Central memory CD8-positive, alpha-beta T cell (primary cell): ENCODE measurements around the gene SP110.
A peak's percentile ranks its signal among the peaks of the same experiment; 100 is the strongest.
"Not testable (repeated sequence)": the region's sequence is repeated elsewhere in the genome, so short reads cannot be mapped to it uniquely, and the experiment has no call there.

ENCODE experiments used
- ATAC-seq: fragments of 150-1000 bp; cut with Tn5 transposase; replicated peaks from 2 replicates; pipeline ENCODE4 v1.10.0; 2022; ENCODE audit warnings: mild to moderate bottlenecking, moderate FRiP score, moderate number of reproducible peaks; ENCODE audit not compliant: poor library complexity, severe bottlenecking; ENCODE audit errors: extremely low read depth
- DNase-seq, 2 donors: peaks; one replicate each; pipeline ENCODE4 v3.0.0; 2021; ENCODE audit warnings: low spot score in 2 of 2
- H3K27ac Mint-ChIP-seq: one replicate; pipeline ENCODE4 v1.8.0; 2022; ENCODE audit warnings: low read depth, mild to moderate bottlenecking, moderate library complexity, mixed read lengths
- H3K27me3 Mint-ChIP-seq: one replicate; pipeline ENCODE4 v1.8.0; 2022; ENCODE audit warnings: mixed read lengths
- H3K36me3 Mint-ChIP-seq: one replicate; pipeline ENCODE4 v1.8.0; 2022; ENCODE audit warnings: mild to moderate bottlenecking, moderate library complexity, mixed read lengths; ENCODE audit not compliant: insufficient read depth
- H3K4me1 Mint-ChIP-seq: one replicate; pipeline ENCODE4 v1.8.0; 2022; ENCODE audit warnings: mixed read lengths
- H3K4me3 Mint-ChIP-seq: one replicate; pipeline ENCODE4 v1.8.0; 2022; ENCODE audit warnings: mild to moderate bottlenecking, moderate library complexity, mixed read lengths
- H3K9me3 Mint-ChIP-seq: one replicate; pipeline ENCODE4 v1.8.0; 2022; ENCODE audit warnings: mixed read lengths

SP110 gene

DNA sequence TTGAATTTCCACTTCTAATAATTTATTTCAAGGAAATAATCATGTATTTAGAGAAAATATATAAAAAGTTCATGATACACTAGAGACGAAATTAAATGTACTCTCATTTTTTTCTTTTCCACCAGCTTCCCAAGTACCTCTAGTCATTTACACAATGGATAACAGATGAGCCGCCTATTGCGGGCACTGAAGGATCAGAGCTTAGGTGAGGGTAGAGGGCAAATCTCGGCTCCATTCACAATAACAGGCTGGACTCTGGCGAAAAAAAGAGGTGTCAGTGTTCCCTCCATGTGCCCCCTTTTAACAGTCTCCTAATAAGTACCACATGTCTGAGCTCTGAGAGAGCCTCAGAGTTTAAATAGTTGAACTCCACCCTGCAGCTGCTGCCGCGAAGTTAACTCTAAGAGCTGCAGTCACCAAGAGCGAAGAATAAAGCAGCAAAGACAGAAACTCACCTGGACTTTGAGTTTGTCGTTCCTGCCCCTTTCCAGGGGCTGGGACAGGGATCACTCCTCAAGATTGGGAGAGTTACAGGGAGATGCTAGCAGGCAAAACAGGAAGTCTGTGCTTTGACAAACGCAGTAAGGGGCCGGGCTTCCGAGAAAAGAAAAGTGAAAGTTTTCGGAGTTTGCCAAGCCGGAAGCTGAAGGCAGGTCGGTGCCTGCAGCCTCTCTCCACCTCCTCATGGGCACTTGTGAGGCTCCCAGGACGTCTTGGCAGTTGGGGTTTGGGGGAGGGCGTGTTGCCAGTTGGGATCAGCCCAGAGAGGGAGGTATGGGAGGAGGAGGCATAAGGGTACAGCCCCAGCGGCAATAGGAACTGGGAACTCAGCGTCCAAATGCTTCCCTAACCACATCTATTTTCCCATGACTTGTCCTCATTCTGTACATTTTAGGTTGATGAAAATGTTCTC, at the start of gene SP110:
SP110 (minus strand) TSS at position 566 of the 913 bp plus-strand sequence. CDS start 3,057 bp downstream, outside the sequence.
- H3K36me3 Mint-ChIP-seq: peaks cover 22% of the 10 kb centered on the region
- no peaks in the 10 kb centered on the region for H3K27me3 Mint-ChIP-seq
- peak within 1 kb of the TSS; percentile 97 for H3K27ac Mint-ChIP-seq
- peaks cover 67% of the 10 kb centered on the region for H3K4me1 Mint-ChIP-seq
- H3K4me3 Mint-ChIP-seq: peak within 1 kb of the TSS; percentile 99
- DNase-seq: peak; percentile 57 to 61
- peak; percentile 92 for ATAC-seq
- H3K9me3 Mint-ChIP-seq: no peaks in the 10 kb centered on the region

DNA sequence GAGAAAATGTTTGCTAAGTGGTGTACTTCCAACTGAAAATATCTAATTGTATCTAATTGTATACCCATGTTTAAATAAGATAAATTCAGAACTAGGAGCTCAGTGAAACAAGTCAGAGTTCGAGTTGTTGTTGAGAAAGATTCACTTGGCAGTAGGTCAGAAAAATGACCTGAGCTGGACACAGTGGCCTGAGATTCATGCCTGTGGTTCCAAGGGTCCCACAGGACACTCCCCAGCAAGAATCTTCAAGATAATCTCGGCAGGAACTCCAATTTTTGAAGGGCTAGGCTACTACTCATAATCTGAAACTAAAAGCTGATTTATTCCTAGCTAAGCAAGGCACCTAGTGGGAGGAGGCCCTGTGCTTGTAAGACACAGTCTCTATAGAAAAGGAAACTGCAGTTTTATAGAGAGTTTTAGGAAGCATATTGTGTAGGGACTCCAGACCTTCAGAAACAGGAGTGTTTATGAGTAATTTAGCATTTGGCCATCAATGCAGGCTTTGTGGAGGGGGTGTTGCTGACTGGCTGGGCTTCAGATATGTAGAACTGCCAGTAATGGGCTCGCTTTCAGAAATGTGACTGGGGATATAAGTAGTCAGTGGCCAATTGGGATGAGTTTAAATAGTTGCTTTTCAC, 48.9 kb upstream of the SP110 start:
- Mint-ChIP-seq H3K4me3 (no peak overlapping the region), H3K27ac (peak overlapping the region; percentile 73), H3K27me3 (no peaks in the 10 kb centered on the region), H3K36me3 (peaks cover 48% of the 10 kb centered on the region), H3K4me1 (peaks cover 23% of the 10 kb centered on the region), H3K9me3 (no peaks in the 10 kb centered on the region)
- DNase-seq: no peak
- ATAC-seq: no peak

DNA sequence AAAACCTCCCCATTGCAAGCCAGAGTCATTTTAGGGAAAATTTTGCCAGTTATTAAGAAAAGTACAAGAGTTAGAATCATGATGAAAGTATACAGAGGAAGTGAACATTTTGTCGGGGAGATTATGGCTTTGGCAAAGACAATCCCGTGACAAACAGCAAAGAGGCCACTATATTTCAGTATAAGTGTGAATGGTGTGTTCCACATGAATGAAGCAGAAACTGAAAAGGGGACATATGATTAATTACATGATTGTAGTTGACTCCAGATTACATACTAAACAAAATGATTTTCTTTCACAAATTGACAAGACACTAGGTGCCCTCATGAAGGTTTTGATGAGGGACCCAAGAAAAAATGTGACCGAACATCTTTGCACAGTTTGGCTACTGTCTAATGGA, 47.8 kb upstream of the SP110 start:
- Mint-ChIP-seq H3K9me3 (no peaks in the 10 kb centered on the region), H3K4me3 (no peak overlapping the region), H3K27me3 (no peaks in the 10 kb centered on the region), H3K4me1 (peaks cover 33% of the 10 kb centered on the region), H3K27ac (no peak overlapping the region), H3K36me3 (peaks cover 46% of the 10 kb centered on the region)
- DNase-seq: no peak
- no peak for ATAC-seq

- no peaks in the 10 kb centered on the region for H3K27me3 Mint-ChIP-seq
- H3K4me1 Mint-ChIP-seq: peaks cover 38% of the 10 kb centered on the region
- DNase-seq: no peak
- H3K36me3 Mint-ChIP-seq: peaks cover 44% of the 10 kb centered on the region
- no peak overlapping the region for H3K4me3 Mint-ChIP-seq
- ATAC-seq: no peak
- H3K27ac Mint-ChIP-seq: no peak overlapping the region
- H3K9me3 Mint-ChIP-seq: no peaks in the 10 kb centered on the region
Measured at GRCh38 chr2:230267059-230267458, 47.3 kb upstream of the SP110 start.

GRCh38 chr2:230266638-230267037, 46.9 kb upstream of the SP110 start:
- ATAC-seq (no peak), DNase-seq (no peak)
- no peaks in the 10 kb centered on the region for H3K9me3 Mint-ChIP-seq
- no peak overlapping the region for H3K27ac Mint-ChIP-seq
- no peaks in the 10 kb centered on the region for H3K27me3 Mint-ChIP-seq
- no peak overlapping the region for H3K4me3 Mint-ChIP-seq
- peaks cover 40% of the 10 kb centered on the region for H3K36me3 Mint-ChIP-seq
- H3K4me1 Mint-ChIP-seq: peaks cover 42% of the 10 kb centered on the region

DNA sequence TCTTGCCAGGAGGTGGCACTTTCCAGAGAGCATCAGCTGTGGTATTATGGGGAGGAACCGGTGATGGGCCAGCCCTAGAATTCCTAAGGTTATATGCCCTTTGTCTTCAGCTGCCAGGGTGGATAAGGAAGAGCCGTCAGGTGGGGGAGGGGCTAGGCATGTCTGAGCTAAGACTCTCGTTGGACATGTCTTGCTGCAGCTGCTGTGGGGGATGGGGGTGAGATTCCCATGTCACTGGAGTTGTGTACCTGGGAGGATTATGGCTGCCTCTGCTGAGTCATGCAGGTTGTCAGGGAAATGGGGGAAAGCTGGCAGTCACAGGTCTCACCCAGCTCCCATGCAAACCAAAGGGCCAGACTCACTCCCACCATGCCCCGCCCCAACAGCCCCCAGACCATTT, 45.2 kb upstream of the SP110 start:
- H3K27ac Mint-ChIP-seq: not testable (repeated sequence)
- peaks cover 28% of the 10 kb centered on the region for H3K36me3 Mint-ChIP-seq
- H3K4me1 Mint-ChIP-seq: peaks cover 59% of the 10 kb centered on the region

GRCh38 chr2:230262246-230262645, 42.5 kb upstream of the SP110 start:
- peak overlapping the region; percentile 3 for H3K4me3 Mint-ChIP-seq
- ATAC-seq: peak; percentile 73
- H3K36me3 Mint-ChIP-seq: peaks cover 19% of the 10 kb centered on the region
- peak overlapping the region; percentile 17 for H3K27ac Mint-ChIP-seq
- H3K9me3 Mint-ChIP-seq: no peaks in the 10 kb centered on the region
- H3K27me3 Mint-ChIP-seq: no peaks in the 10 kb centered on the region
- H3K4me1 Mint-ChIP-seq: peaks cover 52% of the 10 kb centered on the region
- no peak for DNase-seq

More for the DNA sequence above, 45.2 kb upstream of the SP110 start:
- not testable (repeated sequence) for ATAC-seq, H3K4me3 Mint-ChIP-seq, H3K9me3 Mint-ChIP-seq, DNase-seq, H3K27me3 Mint-ChIP-seq

- ATAC-seq (no peak), DNase-seq (no peak)
- Mint-ChIP-seq H3K4me3 (no peak overlapping the region), H3K9me3 (no peaks in the 10 kb centered on the region), H3K4me1 (peaks cover 44% of the 10 kb centered on the region), H3K36me3 (peaks cover 9% of the 10 kb centered on the region), H3K27ac (no peak overlapping the region), H3K27me3 (no peaks in the 10 kb centered on the region)
Measured at GRCh38 chr2:230258483-230258882, 38.7 kb upstream of the SP110 start.

DNA sequence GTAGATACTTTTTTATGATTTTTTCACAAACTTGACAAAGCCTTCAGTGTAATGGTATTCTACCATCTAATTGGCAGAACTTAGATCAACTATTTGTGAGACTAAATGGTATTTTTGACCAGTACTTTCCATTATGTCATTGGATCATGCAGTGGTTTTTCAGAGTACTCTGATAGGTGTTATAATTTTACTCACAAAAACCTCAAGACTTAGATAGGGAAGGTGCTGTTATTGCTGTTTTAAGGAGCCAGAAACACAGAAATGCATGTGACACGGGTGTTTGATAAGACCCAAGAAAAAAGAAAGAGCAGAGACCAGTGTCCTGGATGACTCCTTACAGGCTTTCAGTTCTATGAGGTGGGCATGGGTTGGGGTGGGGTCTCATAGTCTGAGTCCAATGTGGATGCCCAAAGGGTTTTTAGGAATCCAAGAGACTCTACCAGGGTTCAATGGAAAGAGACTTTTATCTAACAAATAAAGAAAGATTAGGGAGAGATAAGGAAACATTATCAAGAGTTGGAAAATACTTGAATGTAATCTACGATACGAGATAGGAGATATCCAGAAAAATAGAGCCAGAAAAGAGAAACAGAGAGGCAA, 37.0 kb upstream of the SP110 start:
- no peaks in the 10 kb centered on the region for H3K9me3 Mint-ChIP-seq
- no peak for DNase-seq
- H3K36me3 Mint-ChIP-seq: peaks cover 9% of the 10 kb centered on the region
- ATAC-seq: no peak
- no peak overlapping the region for H3K4me3 Mint-ChIP-seq
- peaks cover 28% of the 10 kb centered on the region for H3K4me1 Mint-ChIP-seq
- H3K27me3 Mint-ChIP-seq: no peaks in the 10 kb centered on the region
- no peak overlapping the region for H3K27ac Mint-ChIP-seq

DNA sequence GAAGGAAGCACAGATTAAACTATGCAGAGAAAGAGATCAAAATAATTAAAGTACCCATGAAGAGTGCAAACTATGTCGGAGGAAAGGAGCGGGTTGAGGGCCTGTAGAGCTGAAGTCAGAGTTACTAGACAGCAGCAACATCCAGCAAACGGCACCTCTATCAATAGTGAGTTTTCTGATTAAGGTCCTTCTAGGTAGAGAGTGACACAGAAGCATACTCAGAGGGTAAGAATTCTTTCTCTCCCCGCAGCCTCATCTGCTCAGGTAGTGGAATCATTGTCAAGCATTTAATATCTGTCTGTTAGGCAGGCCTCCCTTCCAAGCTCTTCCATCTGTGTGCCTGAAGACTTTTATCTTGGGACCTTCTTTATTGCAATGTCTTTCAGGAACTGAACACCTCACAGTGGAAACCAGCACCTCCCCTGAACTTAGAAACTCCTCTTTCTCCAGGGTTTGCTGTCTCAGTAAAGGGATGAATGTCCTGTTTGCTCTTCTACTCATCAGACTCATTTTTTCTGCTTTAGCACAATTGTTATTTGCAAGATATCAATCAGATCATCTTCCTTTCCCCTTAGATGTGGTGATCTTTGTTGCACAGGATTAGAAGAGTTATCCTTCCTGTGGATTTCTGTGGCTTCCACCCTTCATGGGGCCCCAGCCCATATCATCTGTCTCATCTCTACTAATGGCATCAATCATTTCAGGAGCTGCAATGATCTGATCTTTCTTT, 34.5 kb upstream of the SP110 start:
- Mint-ChIP-seq H3K9me3 (no peaks in the 10 kb centered on the region), H3K27ac (no peak overlapping the region), H3K4me1 (peaks cover 8% of the 10 kb centered on the region), H3K4me3 (no peak overlapping the region), H3K27me3 (no peaks in the 10 kb centered on the region), H3K36me3 (peaks cover 5% of the 10 kb centered on the region)
- peak; percentile 76 for ATAC-seq
- DNase-seq: no peak

- Mint-ChIP-seq H3K9me3 (no peaks in the 10 kb centered on the region), H3K4me3 (no peak overlapping the region), H3K36me3 (peaks cover under 1% of the 10 kb centered on the region), H3K27ac (no peak overlapping the region), H3K4me1 (no peaks in the 10 kb centered on the region), H3K27me3 (no peaks in the 10 kb centered on the region)
- no peak for ATAC-seq
- no peak for DNase-seq
Measured at GRCh38 chr2:230250231-230250630, 30.4 kb upstream of the SP110 start.

- H3K4me3 Mint-ChIP-seq: no peak overlapping the region
- H3K4me1 Mint-ChIP-seq: no peaks in the 10 kb centered on the region
- H3K27me3 Mint-ChIP-seq: no peaks in the 10 kb centered on the region
- DNase-seq: no peak
- no peak overlapping the region for H3K27ac Mint-ChIP-seq
- ATAC-seq: no peak
- H3K36me3 Mint-ChIP-seq: peaks cover 8% of the 10 kb centered on the region
- no peaks in the 10 kb centered on the region for H3K9me3 Mint-ChIP-seq
Measured at GRCh38 chr2:230246206-230246605, 26.4 kb upstream of the SP110 start.
